Mucosa of stomach (tissue), 1 donor: ENCODE measurements around the gene RASGRP1.

Experiments used
- H3K27me3 ChIP-seq: one replicate; pipeline ENCODE4 v1.7.0; 2013; ENCODE audit warnings: mild to moderate bottlenecking, low read length; ENCODE audit not compliant: control insufficient read depth, insufficient read depth
- H3K36me3 ChIP-seq: one replicate; pipeline ENCODE4 v1.7.0; 2013; ENCODE audit warnings: low read length; ENCODE audit not compliant: control insufficient read depth, insufficient read depth
- H3K4me1 ChIP-seq: one replicate; pipeline ENCODE4 v1.7.0; 2013; ENCODE audit warnings: mild to moderate bottlenecking, low read length; ENCODE audit not compliant: control insufficient read depth, insufficient read depth
- H3K4me3 ChIP-seq: one replicate; pipeline ENCODE4 v1.7.0; 2013; ENCODE audit warnings: low read length
- H3K9ac ChIP-seq: one replicate; pipeline ENCODE4 v1.7.0; 2013; ENCODE audit warnings: mild to moderate bottlenecking, low read length, moderate library complexity
- H3K9me3 ChIP-seq: one replicate; pipeline ENCODE4 v1.7.0; 2013; ENCODE audit warnings: mild to moderate bottlenecking, low read length, moderate library complexity; ENCODE audit not compliant: control insufficient read depth
- donor health status: Pancreatic carcinoma.

RASGRP1 gene

DNA sequence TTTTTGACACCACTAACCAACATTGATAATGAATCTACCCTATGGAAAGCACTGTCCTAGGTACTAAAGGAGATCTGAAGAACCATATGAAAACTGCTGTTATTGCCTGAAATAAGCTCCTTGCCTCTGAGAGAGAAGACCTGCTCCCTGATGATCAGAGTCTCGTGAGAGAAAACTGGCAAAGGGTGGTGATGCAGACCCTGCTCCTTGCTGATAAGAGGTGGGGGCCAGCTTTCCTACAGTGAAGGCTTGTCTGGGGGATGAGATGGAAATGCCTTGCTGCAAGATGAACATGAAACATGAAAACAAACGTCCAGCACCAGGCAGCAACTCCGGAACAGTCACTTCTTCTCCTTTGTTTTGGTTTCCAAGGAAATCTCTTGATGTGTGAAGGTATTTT is 31.9 kb downstream of the RASGRP1 start:
- Histone ChIP-seq H3K9me3 (no peaks in the 10 kb centered on the region), H3K27me3 (no peaks in the 10 kb centered on the region), H3K36me3 (no peaks in the 10 kb centered on the region), H3K9ac (no peak overlapping the region), H3K4me1 (peaks cover 8% of the 10 kb centered on the region), H3K4me3 (no peak overlapping the region)

GRCh38 chr15:38531509-38531908 is 33.1 kb downstream of the RASGRP1 start:
- Histone ChIP-seq H3K9me3 (no peaks in the 10 kb centered on the region), H3K36me3 (no peaks in the 10 kb centered on the region), H3K9ac (no peak overlapping the region), H3K4me1 (peaks cover 8% of the 10 kb centered on the region), H3K27me3 (no peaks in the 10 kb centered on the region), H3K4me3 (no peak overlapping the region)

DNA sequence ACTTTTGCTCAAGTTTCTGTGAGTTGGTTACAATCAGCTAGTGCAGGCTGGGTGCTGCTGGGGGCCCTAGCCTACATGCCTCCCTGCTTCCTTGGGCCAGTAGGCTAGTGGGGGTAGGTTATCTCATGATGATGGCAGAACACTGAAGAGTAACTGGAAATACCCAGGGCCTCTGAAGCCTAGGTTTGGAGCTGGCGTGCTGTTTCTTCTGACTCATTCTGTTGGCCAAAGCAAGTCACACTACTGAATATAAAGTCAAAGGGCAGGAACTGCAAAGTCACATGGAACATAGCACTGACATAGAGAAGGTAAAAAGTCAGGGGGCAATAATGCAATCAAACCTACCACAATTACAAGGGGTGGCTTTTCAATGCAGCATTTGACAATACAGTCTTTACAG is 34.5 kb downstream of the RASGRP1 start:
- no peak overlapping the region for H3K4me3 ChIP-seq
- peaks cover 8% of the 10 kb centered on the region for H3K4me1 ChIP-seq
- H3K9ac ChIP-seq, result no peak overlapping the region
- no peaks in the 10 kb centered on the region for H3K27me3 ChIP-seq
- no peaks in the 10 kb centered on the region for H3K9me3 ChIP-seq
- H3K36me3 ChIP-seq, result no peaks in the 10 kb centered on the region

- Histone ChIP-seq H3K36me3 (no peaks in the 10 kb centered on the region), H3K4me1 (peaks cover 8% of the 10 kb centered on the region), H3K9ac (no peak overlapping the region), H3K9me3 (no peaks in the 10 kb centered on the region), H3K27me3 (no peaks in the 10 kb centered on the region), H3K4me3 (no peak overlapping the region)
These were observed 36.3 kb downstream of the RASGRP1 start for GRCh38 chr15:38528294-38528693.

DNA sequence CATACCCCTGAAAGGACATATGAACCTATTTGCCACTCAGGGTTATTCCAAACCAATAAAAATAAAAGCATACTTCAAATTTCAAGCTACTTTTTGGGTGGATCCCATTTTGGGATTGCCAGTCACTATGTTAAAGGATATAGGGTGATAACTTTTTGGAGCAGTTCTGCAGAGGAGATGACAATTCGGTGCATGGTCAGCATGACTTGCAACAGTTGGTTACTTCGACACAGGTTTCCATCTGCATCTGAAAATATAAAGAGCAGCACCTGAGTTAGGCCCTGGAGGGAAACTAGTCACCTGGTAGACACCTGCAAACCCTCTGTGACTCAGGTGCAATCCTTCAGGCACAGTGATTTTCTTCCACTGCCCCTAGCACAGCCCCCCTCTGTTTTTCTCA is 38.5 kb downstream of the RASGRP1 start:
- no peak overlapping the region for H3K4me3 ChIP-seq
- H3K36me3 ChIP-seq, result no peaks in the 10 kb centered on the region
- H3K27me3 ChIP-seq, result no peaks in the 10 kb centered on the region
- H3K9me3 ChIP-seq, result no peaks in the 10 kb centered on the region
- peaks cover 8% of the 10 kb centered on the region for H3K4me1 ChIP-seq
- no peak overlapping the region for H3K9ac ChIP-seq

DNA sequence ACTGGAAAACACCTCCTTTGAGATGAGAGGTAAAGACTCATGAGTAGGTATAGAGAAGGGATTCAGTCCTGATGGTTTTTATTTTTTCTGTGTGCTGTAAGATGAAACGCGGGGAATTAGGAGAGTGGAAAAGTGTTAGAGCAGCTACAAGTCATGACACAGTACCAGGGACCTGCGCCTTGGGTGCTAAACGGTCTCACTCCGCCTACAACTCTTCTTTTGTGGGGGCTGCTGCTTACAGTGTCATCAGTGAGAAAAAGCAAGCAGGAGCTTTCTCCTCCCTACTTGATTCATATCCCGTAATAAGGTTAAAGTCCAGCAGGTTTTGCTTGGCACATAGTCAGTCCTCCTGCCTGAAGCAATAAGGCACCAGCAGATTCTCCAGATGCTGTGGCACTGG is 39.1 kb downstream of the RASGRP1 start:
- Histone ChIP-seq H3K27me3 (no peaks in the 10 kb centered on the region), H3K9ac (no peak overlapping the region)

DNA sequence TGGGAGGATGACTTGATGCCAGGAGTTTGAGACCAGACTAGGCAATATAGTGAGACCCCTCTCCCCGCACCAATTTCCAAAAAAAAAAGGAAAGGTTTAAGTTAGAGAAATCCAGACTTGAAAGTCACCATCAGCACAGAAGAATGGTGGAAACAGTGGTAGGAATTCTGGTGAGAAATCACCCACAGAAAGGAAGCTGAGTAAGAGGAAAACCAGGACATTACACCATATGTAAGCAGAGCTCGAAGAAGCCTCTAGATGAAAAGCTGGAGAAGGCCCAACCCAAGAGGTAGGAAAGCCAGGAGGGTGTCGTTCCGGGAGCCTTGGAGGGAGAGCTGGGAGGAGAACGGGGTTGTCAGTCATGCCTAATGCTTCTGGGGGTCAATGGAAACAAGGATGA is 40.5 kb downstream of the RASGRP1 start:
- Histone ChIP-seq H3K27me3 (no peaks in the 10 kb centered on the region), H3K9me3 (no peaks in the 10 kb centered on the region), H3K4me1 (no peaks in the 10 kb centered on the region), H3K4me3 (no peak overlapping the region), H3K36me3 (no peaks in the 10 kb centered on the region), H3K9ac (no peak overlapping the region)

More for the DNA sequence above, 39.1 kb downstream of the RASGRP1 start:
- no peaks in the 10 kb centered on the region for H3K36me3 ChIP-seq
- no peaks in the 10 kb centered on the region for H3K9me3 ChIP-seq
- peaks cover 3% of the 10 kb centered on the region for H3K4me1 ChIP-seq
- H3K4me3 ChIP-seq, result no peak overlapping the region

DNA sequence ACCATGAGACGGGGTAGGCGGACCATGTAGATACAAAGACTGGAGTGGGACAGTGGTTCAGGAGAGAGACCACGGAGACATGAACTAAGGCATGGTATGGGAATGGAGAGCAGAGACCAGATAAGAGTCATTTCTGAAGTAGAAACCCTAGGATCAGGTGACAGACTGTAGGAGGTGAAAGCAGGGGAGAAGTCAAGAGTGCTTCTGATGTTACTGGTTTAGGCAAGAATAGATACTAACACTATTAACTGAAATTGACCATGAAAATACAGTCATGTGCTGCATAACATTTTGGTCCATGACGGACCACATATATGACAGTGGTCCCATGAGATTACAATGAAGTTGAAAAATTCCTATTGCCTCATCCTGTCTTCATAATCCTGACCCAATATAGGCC is 41.7 kb downstream of the RASGRP1 start:
- no peaks in the 10 kb centered on the region for H3K9me3 ChIP-seq
- H3K4me1 ChIP-seq, result no peaks in the 10 kb centered on the region
- H3K4me3 ChIP-seq, result no peak overlapping the region
- no peaks in the 10 kb centered on the region for H3K27me3 ChIP-seq
- no peaks in the 10 kb centered on the region for H3K36me3 ChIP-seq
- H3K9ac ChIP-seq, result no peak overlapping the region

GRCh38 chr15:38521316-38521715 is 43.3 kb downstream of the RASGRP1 start:
- Histone ChIP-seq H3K9ac (no peak overlapping the region), H3K36me3 (no peaks in the 10 kb centered on the region), H3K27me3 (no peaks in the 10 kb centered on the region)

GRCh38 chr15:38520035-38520434 is 44.6 kb downstream of the RASGRP1 start:
- Histone ChIP-seq H3K4me1 (no peaks in the 10 kb centered on the region), H3K36me3 (no peaks in the 10 kb centered on the region), H3K27me3 (no peaks in the 10 kb centered on the region), H3K9me3 (no peaks in the 10 kb centered on the region), H3K9ac (no peak overlapping the region), H3K4me3 (no peak overlapping the region)

More at GRCh38 chr15:38521316-38521715, 43.3 kb downstream of the RASGRP1 start:
- H3K9me3 ChIP-seq, result no peaks in the 10 kb centered on the region
- H3K4me1 ChIP-seq, result no peaks in the 10 kb centered on the region
- no peak overlapping the region for H3K4me3 ChIP-seq

GRCh38 chr15:38518084-38518483 is 46.5 kb downstream of the RASGRP1 start:
- H3K27me3 ChIP-seq, result no peaks in the 10 kb centered on the region
- H3K4me1 ChIP-seq, result no peaks in the 10 kb centered on the region
- no peak overlapping the region for H3K4me3 ChIP-seq
- no peaks in the 10 kb centered on the region for H3K9me3 ChIP-seq
- H3K36me3 ChIP-seq, result no peaks in the 10 kb centered on the region
- no peak overlapping the region for H3K9ac ChIP-seq

DNA sequence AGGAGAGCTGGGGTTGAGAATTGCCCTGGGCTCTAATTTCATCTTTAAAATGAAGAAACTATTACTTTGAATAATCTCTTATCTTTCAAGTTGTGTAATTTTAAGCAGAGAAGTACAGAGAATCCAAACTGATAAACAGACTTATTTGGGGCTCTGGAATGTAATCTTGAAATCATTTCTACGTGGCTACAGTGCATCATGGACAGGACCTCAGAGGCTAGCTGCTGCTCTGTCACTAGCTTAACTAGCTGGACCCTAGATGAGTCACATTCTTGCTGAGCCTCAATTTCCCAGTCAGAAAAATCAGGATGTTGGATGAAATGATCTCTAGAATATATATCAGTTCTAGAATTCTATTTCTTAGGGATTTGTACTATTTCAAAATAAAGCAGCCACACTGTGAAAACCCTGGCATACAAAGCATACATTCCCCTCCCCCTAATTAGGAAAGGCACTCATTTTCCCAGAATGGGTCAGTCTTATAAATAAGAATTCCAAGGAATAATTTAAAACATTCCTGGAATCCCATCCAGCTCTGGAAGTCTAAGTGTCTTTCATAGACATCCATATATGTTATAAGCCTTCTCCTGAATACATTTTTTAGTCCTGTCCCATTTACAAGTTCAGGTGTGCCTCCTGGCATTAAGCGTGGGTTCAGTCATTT is 47.2 kb downstream of the RASGRP1 start:
- Histone ChIP-seq H3K36me3 (no peaks in the 10 kb centered on the region), H3K4me3 (no peak overlapping the region), H3K4me1 (no peaks in the 10 kb centered on the region), H3K9me3 (no peaks in the 10 kb centered on the region), H3K27me3 (no peaks in the 10 kb centered on the region), H3K9ac (no peak overlapping the region)

DNA sequence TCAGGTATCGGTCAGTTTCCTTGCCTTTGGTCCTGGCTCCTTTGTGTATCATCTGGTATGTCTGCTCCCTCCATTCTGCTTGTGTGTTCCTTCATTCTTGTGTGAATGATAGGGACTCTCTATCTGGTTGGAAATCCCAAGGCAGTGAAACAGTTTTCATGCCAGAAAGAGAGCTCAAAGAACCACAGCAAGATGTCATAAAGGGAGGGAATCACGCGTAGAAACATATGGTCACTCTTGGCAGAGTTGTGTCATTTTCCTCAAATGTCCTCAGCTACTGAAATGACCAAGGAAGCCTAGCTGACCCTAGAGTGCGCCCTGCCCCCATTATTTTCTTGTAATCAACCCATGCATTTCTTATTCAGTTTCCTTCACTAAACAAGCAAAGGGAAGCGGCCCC is 48.0 kb downstream of the RASGRP1 start:
- H3K9ac ChIP-seq, result no peak overlapping the region
- no peaks in the 10 kb centered on the region for H3K27me3 ChIP-seq
- H3K9me3 ChIP-seq, result no peaks in the 10 kb centered on the region
- no peak overlapping the region for H3K4me3 ChIP-seq
- no peaks in the 10 kb centered on the region for H3K4me1 ChIP-seq
- no peaks in the 10 kb centered on the region for H3K36me3 ChIP-seq
